IMR-90 (cell line): ENCODE results near the gene DNASE1. TPM values are rescaled to one million over a fixed set of nuclear protein-coding genes. Genes with fewer than 3 reads are reported as not detected.

Source experiments
- ATAC-seq: fragments of 200-7000 bp; cut with Tn5 transposase; 2 replicates; pipeline ENCODE4 v1.9.1; 2020; ENCODE audit warnings: low read depth, mild to moderate bottlenecking, moderate library complexity
- BruUV-seq: library from RNA; stranded (reverse); fragments of 400-500 nt; replicated peaks from 2 replicates; lab custom pipeline; 2021; lab: Mats Ljungman, UMichigan
- CTCF ChIA-PET: fragments of 300-600 bp; formaldehyde crosslinking; extraction: SDS; loops from one replicate; lab custom pipeline; 2021; ENCODE audit warnings: antibody characterized with exemption; lab: Yijun Ruan, JAX
- POLR2A ChIA-PET: fragments of 300-600 bp; sonication (Branson Sonifier 250); formaldehyde crosslinking; loops from one replicate; lab custom pipeline; 2022; ENCODE audit warnings: antibody characterized with exemption; ENCODE audit not compliant: unreplicated experiment; lab: Charles Lee
- DNase-seq: peaks from one replicate; pipeline ENCODE4 v3.0.0; 2013
- H2AFZ ChIP-seq: replicated peaks from 2 replicates; pipeline ENCODE3; 2013; ENCODE audit warnings: low read length, mild to moderate bottlenecking; ENCODE audit not compliant: poor library complexity
- H2AK5ac ChIP-seq: 2 replicates; pipeline ENCODE4 v1.6.1; 2013; ENCODE audit warnings: low read depth, low read length, inconsistent platforms
- H2AK9ac ChIP-seq: replicated peaks from 2 replicates; pipeline ENCODE3; 2013; ENCODE audit warnings: mild to moderate bottlenecking, low read depth, low read length, moderate library complexity; ENCODE audit not compliant: poor library complexity
- H2BK120ac ChIP-seq: 2 replicates; pipeline ENCODE4 v1.6.1; 2013; ENCODE audit warnings: low read depth, low read length, inconsistent platforms
- H2BK15ac ChIP-seq: 3 replicates; pipeline ENCODE4 v1.6.1; 2013; ENCODE audit warnings: low read depth, low read length, inconsistent platforms
- H2BK20ac ChIP-seq: 2 replicates; pipeline ENCODE4 v1.6.1; 2013; ENCODE audit warnings: low read depth, mild to moderate bottlenecking, inconsistent platforms, low read length, moderate library complexity
- H2BK5ac ChIP-seq: 2 replicates; pipeline ENCODE4 v1.6.1; 2013; ENCODE audit warnings: mild to moderate bottlenecking, low read depth, low read length, inconsistent platforms; ENCODE audit not compliant: poor library complexity, severe bottlenecking
- H3K14ac ChIP-seq: replicated peaks from 2 replicates; pipeline ENCODE4 v1.6.1; 2013; ENCODE audit warnings: low read depth, low read length, inconsistent platforms
- H3K18ac ChIP-seq: 2 replicates; pipeline ENCODE4 v1.6.1; 2013; ENCODE audit warnings: low read depth, low read length, control low read depth
- H3K23ac ChIP-seq: 2 replicates; pipeline ENCODE4 v1.6.1; 2013; ENCODE audit warnings: low read depth, low read length, inconsistent platforms
- H3K27ac ChIP-seq: 2 replicates; pipeline ENCODE4 v1.5.1; 2013; ENCODE audit warnings: mild to moderate bottlenecking, control low read depth, low read length; ENCODE audit not compliant: insufficient read depth
- H3K27me3 ChIP-seq: 2 replicates; pipeline ENCODE4 v1.6.1; 2013; ENCODE audit warnings: low read length; ENCODE audit not compliant: control insufficient read depth, insufficient read depth
- H3K36me3 ChIP-seq: 2 replicates; pipeline ENCODE4 v1.6.1; 2013; ENCODE audit warnings: low read length, mixed read lengths; ENCODE audit not compliant: control insufficient read depth, insufficient read depth
- H3K4ac ChIP-seq: 2 replicates; pipeline ENCODE4 v1.6.1; 2013; ENCODE audit warnings: low read depth, low read length, inconsistent platforms
- H3K4me1 ChIP-seq: 2 replicates; pipeline ENCODE4 v1.6.1; 2013; ENCODE audit warnings: low read length, mixed read lengths; ENCODE audit not compliant: control insufficient read depth, insufficient read depth
- H3K4me2 ChIP-seq: 2 replicates; pipeline ENCODE4 v1.6.1; 2013; ENCODE audit warnings: low read depth, mild to moderate bottlenecking, control low read depth, low read length, moderate library complexity
- H3K4me3 ChIP-seq: 2 replicates; pipeline ENCODE4 v1.5.1; 2013; ENCODE audit warnings: low read depth, mild to moderate bottlenecking, control low read depth, low read length, moderate library complexity; ENCODE audit not compliant: insufficient read depth
- H3K56ac ChIP-seq: 2 replicates; pipeline ENCODE4 v1.6.1; 2013; ENCODE audit warnings: low read length, inconsistent platforms; ENCODE audit not compliant: insufficient read depth; ENCODE audit errors: extremely low read depth
- H3K79me1 ChIP-seq, 2 experiments: 2 replicates each; pipeline ENCODE4 v1.6.1; 2013; ENCODE audit warnings: low read length in 2 of 2, inconsistent platforms in 1 of 2, low read depth in 1 of 2
- H3K9ac ChIP-seq: 2 replicates; pipeline ENCODE4 v1.6.1; 2013; ENCODE audit warnings: low read depth, low read length, control low read depth
- H3K9me1 ChIP-seq: 2 replicates; pipeline ENCODE4 v1.6.1; 2013; ENCODE audit warnings: low read length, inconsistent platforms; ENCODE audit not compliant: insufficient read depth
- H3K9me3 ChIP-seq: 2 replicates; pipeline ENCODE4 v1.6.1; 2013; ENCODE audit warnings: low read length; ENCODE audit not compliant: control insufficient read depth, insufficient read depth
- H4K20me1 ChIP-seq: 2 replicates; pipeline ENCODE4 v1.6.1; 2013; ENCODE audit warnings: low read length, inconsistent platforms; ENCODE audit not compliant: insufficient read depth
- H4K5ac ChIP-seq: 2 replicates; pipeline ENCODE4 v1.6.1; 2013; ENCODE audit warnings: mild to moderate bottlenecking, low read depth, low read length, control low read depth
- H4K8ac ChIP-seq, 2 experiments: 2 replicates each; pipeline ENCODE4 v1.6.1; 2013; ENCODE audit warnings: low read depth in 2 of 2, low read length in 2 of 2, control low read depth in 1 of 2, inconsistent platforms in 1 of 2
- H4K91ac ChIP-seq: 2 replicates; pipeline ENCODE4 v1.6.1; 2013; ENCODE audit warnings: low read depth, low read length, inconsistent platforms; ENCODE audit not compliant: insufficient read depth
- BHLHE40 ChIP-seq: fragments of 150-350 bp; IDR thresholded peaks from 2 replicates; pipeline ENCODE4 v1.6.1; 2016; ENCODE audit warnings: mild to moderate bottlenecking, low read depth, low read length
- CEBPB ChIP-seq: IDR thresholded peaks from 2 replicates; pipeline ENCODE4 v1.6.1; 2012; ENCODE audit warnings: low read depth, low read length, improper control_type of control experiment
- CHD1 ChIP-seq: IDR thresholded peaks from 2 replicates; pipeline ENCODE4 v1.6.1; 2012; ENCODE audit warnings: low read depth, low read length, improper control_type of control experiment
- FOS ChIP-seq: fragments of 150-350 bp; IDR thresholded peaks from 2 replicates; pipeline ENCODE4 v1.6.1; 2016; ENCODE audit warnings: low read depth, low read length
- MAFK ChIP-seq: IDR thresholded peaks from 2 replicates; pipeline ENCODE4 v1.6.1; 2012; ENCODE audit warnings: low read depth, low read length, improper control_type of control experiment
- MAZ ChIP-seq: IDR thresholded peaks from 2 replicates; pipeline ENCODE4 v1.6.1; 2012; ENCODE audit warnings: low read depth, mild to moderate bottlenecking, low read length, improper control_type of control experiment, moderate library complexity, borderline replicate concordance
- MXI1 ChIP-seq: IDR thresholded peaks from 2 replicates; pipeline ENCODE4 v1.6.1; 2012; ENCODE audit warnings: low read depth, mild to moderate bottlenecking, low read length, moderate library complexity, borderline replicate concordance
- NFE2L2 ChIP-seq: fragments of 150-350 bp; IDR thresholded peaks from 2 replicates; pipeline ENCODE4 v1.6.1; 2016; ENCODE audit warnings: low read depth, mild to moderate bottlenecking, low read length
- POLR2A ChIP-seq: IDR thresholded peaks from 2 replicates; pipeline ENCODE4 v1.6.1; 2012; ENCODE audit warnings: mild to moderate bottlenecking, low read depth, low read length
- RAD21 ChIP-seq: IDR thresholded peaks from 2 replicates; pipeline ENCODE4 v1.6.1; 2012; ENCODE audit warnings: low read length, improper control_type of control experiment
- RCOR1 ChIP-seq: IDR thresholded peaks from 2 replicates; pipeline ENCODE4 v1.6.1; 2012; ENCODE audit warnings: mild to moderate bottlenecking, low read length, improper control_type of control experiment; ENCODE audit not compliant: insufficient replicate concordance
- RFX5 ChIP-seq: IDR thresholded peaks from 2 replicates; pipeline ENCODE4 v1.8.0; 2012; ENCODE audit warnings: low read depth, mild to moderate bottlenecking, low read length, moderate library complexity
- SMC3 ChIP-seq: fragments of 150-350 bp; IDR thresholded peaks from 2 replicates; pipeline ENCODE4 v1.6.1; 2016; ENCODE audit warnings: low read depth, mild to moderate bottlenecking, antibody characterized with exemption, low read length, moderate library complexity
- WGBS, 2 experiments: methylation state at CpG; one replicate each; pipeline versions ENCODE4 v1.1.5 to v1.1.7; 2013; ENCODE audit warnings: missing lambda C conversion rate in 2 of 2; ENCODE audit not compliant: insufficient read length in 1 of 2; ENCODE audit errors: extremely low coverage in 2 of 2; 5-methylcytosine and 5-hydroxymethylcytosine counted together
- dilution Hi-C: fragments of 300-500 bp; cut with HindIII; formaldehyde crosslinking; loops from one replicate; pipeline ENCODE4 v1.14.3; 2018; ENCODE audit warnings: low sequenced_read_pairs; ENCODE audit not compliant: unreplicated experiment
- in situ Hi-C: fragments of 300-500 bp; cut with MboI; formaldehyde crosslinking; loops from 3 replicates; pipeline ENCODE4 v1.14.3; 2019; ENCODE audit warnings: low sequenced_read_pairs, inconsistent platforms, mixed read lengths
- intact Hi-C: fragments of 100-400 bp; cut with micrococcal nuclease; formaldehyde crosslinking; loops from 2 replicates; pipeline ENCODE4 v1.10.0; 2022
- polyA plus RNA-seq, 3 experiments: library from polyadenylated mRNA; depleted of rRNA; stranded (reverse); fragments of >200 nt; gene quantifications; 2 replicates each; pipeline ENCODE4 v1.2.3, GENCODE V29; 2012; ENCODE audit warnings: low replicate concordance in 1 of 3
- total RNA-seq: library from RNA; depleted of rRNA; stranded (reverse); fragments of >200 nt; gene quantifications from 2 replicates; pipeline ENCODE4 v1.2.3, GENCODE V29; 2012
- TF ChIP-seq, protein P1 (sequence below): fragments of 150-350 bp; IDR thresholded peaks from 2 replicates; pipeline ENCODE4 v1.6.1; 2016; ENCODE audit warnings: low read depth, mild to moderate bottlenecking, low read length, moderate library complexity, borderline replicate concordance
- TF ChIP-seq, protein P2 (sequence below): fragments of 150-350 bp; IDR thresholded peaks from 2 replicates; pipeline ENCODE4 v1.6.1; 2017; ENCODE audit warnings: mild to moderate bottlenecking, antibody characterized with exemption, low read length, low read depth
- TF ChIP-seq, protein P3 (sequence below): conservative IDR thresholded peaks from 2 replicates; pipeline ENCODE4 v1.5.1; 2012; ENCODE audit warnings: mild to moderate bottlenecking, low read depth, low read length, improper control_type of control experiment

Gene DNASE1
- total and polyA plus RNA-seq, 2 of the 4 experiments (the other 2 are of a cell fraction): 5.4 to 15.9 TPM

DNA sequence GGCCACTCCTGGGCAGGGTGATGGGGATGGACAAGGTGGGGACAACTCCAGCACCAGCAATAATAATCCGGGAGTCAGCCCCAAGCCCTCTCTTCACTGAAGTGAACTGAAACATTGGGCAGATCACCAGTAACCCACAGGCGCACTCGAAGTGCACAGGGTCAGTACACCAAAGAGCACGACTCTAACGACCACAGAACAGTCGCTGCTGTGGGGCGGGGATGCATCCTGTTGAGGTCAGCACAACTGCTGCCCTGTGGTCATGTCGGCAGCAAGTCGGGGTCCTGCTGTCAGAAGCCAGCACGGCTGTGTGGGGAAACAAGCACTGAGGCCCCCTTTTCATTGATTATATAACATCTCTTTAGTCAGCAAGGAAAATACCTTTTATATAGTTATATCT, 14.6 kb downstream of the DNASE1 start:
- H3K9me3 ChIP-seq: peaks cover 8% of the 10 kb centered on the region
- ChIA-PET CTCF (no interaction called here), POLR2A (no interaction called here)
- no peaks in the 10 kb centered on the region for H3K9me1 ChIP-seq
- no peak overlapping the region for H2BK20ac ChIP-seq
- H3K79me1 ChIP-seq: peaks cover 0 to 11% of the 10 kb centered on the region in 2 experiments; a peak in 2 of 4 replicates
- no peak for DNase-seq
- peak overlapping the region; percentile 63 for H2AFZ ChIP-seq
- H2BK120ac ChIP-seq: no peak overlapping the region
- no peaks in the 10 kb centered on the region; the same call in 1 of the 2 replicates for H4K20me1 ChIP-seq
- no peak overlapping the region for H3K56ac ChIP-seq
- no peaks in the 10 kb centered on the region for H3K27me3 ChIP-seq
- no peak overlapping the region for H2BK5ac ChIP-seq
- peak overlapping the region in 1 of 2 experiments; percentile 33; a peak in 1 of 4 replicates for H4K8ac ChIP-seq
- H2AK9ac ChIP-seq: peak overlapping the region; percentile 72
- no peak overlapping the region for H3K4ac ChIP-seq
- no peaks in the 10 kb centered on the region for H3K4me1 ChIP-seq
- intact Hi-C loops: no loop called here
- H3K14ac ChIP-seq: no peak overlapping the region
- in situ Hi-C loops: no loop called here
- no peak for ATAC-seq
- no TSS peak for BruUV-seq
- no peak overlapping the region for H3K4me2 ChIP-seq
- H3K4me3 ChIP-seq: no peak overlapping the region
- H4K5ac ChIP-seq: no peak overlapping the region
- WGBS, 2 experiments: 100% methylated on average over 3 of the region's 10 CpGs; no CpG with 5 or more reads in 1 of the 2 experiments
- peak overlapping the region; percentile 78; the same call in 1 of the 2 replicates for H2AK5ac ChIP-seq
- dilution Hi-C loops: no loop called here
- TF ChIP-seq SMC3 (no peak), RFX5 (no peak), RAD21 (no peak), CEBPB (no peak), NFE2L2 (no peak), MXI1 (no peak), MAZ (no peak), CHD1 (no peak), MAFK (no peak), POLR2A (no peak), RCOR1 (no peak), BHLHE40 (no peak), FOS (no peak)
- TF ChIP-seq, protein P1, sequence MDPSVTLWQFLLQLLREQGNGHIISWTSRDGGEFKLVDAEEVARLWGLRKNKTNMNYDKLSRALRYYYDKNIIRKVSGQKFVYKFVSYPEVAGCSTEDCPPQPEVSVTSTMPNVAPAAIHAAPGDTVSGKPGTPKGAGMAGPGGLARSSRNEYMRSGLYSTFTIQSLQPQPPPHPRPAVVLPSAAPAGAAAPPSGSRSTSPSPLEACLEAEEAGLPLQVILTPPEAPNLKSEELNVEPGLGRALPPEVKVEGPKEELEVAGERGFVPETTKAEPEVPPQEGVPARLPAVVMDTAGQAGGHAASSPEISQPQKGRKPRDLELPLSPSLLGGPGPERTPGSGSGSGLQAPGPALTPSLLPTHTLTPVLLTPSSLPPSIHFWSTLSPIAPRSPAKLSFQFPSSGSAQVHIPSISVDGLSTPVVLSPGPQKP: no peak
- TF ChIP-seq, protein P2, sequence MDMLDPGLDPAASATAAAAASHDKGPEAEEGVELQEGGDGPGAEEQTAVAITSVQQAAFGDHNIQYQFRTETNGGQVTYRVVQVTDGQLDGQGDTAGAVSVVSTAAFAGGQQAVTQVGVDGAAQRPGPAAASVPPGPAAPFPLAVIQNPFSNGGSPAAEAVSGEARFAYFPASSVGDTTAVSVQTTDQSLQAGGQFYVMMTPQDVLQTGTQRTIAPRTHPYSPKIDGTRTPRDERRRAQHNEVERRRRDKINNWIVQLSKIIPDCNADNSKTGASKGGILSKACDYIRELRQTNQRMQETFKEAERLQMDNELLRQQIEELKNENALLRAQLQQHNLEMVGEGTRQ: no peak
- TF ChIP-seq, protein P3, sequence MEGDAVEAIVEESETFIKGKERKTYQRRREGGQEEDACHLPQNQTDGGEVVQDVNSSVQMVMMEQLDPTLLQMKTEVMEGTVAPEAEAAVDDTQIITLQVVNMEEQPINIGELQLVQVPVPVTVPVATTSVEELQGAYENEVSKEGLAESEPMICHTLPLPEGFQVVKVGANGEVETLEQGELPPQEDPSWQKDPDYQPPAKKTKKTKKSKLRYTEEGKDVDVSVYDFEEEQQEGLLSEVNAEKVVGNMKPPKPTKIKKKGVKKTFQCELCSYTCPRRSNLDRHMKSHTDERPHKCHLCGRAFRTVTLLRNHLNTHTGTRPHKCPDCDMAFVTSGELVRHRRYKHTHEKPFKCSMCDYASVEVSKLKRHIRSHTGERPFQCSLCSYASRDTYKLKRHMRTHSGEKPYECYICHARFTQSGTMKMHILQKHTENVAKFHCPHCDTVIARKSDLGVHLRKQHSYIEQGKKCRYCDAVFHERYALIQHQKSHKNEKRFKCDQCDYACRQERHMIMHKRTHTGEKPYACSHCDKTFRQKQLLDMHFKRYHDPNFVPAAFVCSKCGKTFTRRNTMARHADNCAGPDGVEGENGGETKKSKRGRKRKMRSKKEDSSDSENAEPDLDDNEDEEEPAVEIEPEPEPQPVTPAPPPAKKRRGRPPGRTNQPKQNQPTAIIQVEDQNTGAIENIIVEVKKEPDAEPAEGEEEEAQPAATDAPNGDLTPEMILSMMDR: no peak
- H3K9ac ChIP-seq: no peak overlapping the region
- H3K36me3 ChIP-seq: peaks cover 38% of the 10 kb centered on the region
- H3K23ac ChIP-seq: no peak overlapping the region
- no peak overlapping the region for H4K91ac ChIP-seq
- H3K18ac ChIP-seq: no peak overlapping the region
- no peak overlapping the region for H2BK15ac ChIP-seq
- H3K27ac ChIP-seq: no peak overlapping the region
